ENCODE data around the gene PTPN14. TPM values are rescaled to one million over a fixed set of nuclear protein-coding genes. Genes with fewer than 3 reads are reported as not detected.
"Not testable (repeated sequence)": the region's sequence is repeated elsewhere in the genome, so short reads cannot be mapped to it uniquely, and the experiment has no call there.

Gene PTPN14
- total RNA-seq, 1 donor from 2014 or later: 25.6 TPM

DNA sequence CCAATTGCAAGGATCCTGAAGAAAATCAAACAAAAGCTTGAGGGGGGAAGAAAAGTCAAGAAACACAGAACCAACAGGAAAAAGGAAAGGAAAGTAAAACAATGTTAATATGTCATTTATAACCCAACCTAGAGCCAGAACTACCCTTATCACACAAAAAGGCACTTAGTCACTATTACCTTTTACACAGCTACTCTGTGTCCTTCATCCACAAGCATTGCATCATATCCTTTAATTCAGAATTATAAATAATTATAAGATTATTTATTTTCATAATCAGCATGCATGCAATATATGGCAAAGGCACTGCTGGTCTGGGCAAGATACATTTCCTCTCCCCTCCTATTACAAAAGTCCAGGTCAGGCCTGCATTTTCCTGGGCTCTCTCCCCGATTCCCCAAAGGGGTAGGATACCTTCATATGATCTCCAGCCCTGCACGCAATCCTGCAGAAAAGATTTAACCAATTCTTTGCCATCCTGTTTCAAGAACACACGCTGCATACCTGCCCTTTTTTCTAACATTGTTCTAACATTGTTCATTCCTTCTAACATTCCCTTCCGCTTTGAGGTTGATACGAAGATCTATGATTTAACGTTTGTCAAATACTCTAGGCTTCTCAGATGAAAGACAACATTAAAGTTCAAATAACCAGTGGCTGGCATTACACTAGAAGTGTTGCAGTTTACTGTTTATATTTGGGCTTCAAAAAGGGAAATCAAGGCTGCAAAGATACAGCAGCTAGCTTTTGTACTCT, 4.3 kb downstream of the PTPN14 start:
- ATAC-seq: no peak
- no peak for DNase-seq
- intact Hi-C loops (cut with micrococcal nuclease): no loop called here

GRCh38 chr1:214546084-214546483, 5.3 kb downstream of the PTPN14 start:
- DNase-seq (no peak), ATAC-seq (no peak)
- intact Hi-C loops (cut with micrococcal nuclease): no loop called here

GRCh38 chr1:214545293-214545692, 6.1 kb downstream of the PTPN14 start:
- intact Hi-C loops (cut with micrococcal nuclease): no loop called here
- ATAC-seq: no peak
- no peak for DNase-seq

- intact Hi-C loops (cut with micrococcal nuclease): no loop called here
- DNase-seq (no peak), ATAC-seq (no peak)
Measured at GRCh38 chr1:214544791-214545190, 6.6 kb downstream of the PTPN14 start.

DNA sequence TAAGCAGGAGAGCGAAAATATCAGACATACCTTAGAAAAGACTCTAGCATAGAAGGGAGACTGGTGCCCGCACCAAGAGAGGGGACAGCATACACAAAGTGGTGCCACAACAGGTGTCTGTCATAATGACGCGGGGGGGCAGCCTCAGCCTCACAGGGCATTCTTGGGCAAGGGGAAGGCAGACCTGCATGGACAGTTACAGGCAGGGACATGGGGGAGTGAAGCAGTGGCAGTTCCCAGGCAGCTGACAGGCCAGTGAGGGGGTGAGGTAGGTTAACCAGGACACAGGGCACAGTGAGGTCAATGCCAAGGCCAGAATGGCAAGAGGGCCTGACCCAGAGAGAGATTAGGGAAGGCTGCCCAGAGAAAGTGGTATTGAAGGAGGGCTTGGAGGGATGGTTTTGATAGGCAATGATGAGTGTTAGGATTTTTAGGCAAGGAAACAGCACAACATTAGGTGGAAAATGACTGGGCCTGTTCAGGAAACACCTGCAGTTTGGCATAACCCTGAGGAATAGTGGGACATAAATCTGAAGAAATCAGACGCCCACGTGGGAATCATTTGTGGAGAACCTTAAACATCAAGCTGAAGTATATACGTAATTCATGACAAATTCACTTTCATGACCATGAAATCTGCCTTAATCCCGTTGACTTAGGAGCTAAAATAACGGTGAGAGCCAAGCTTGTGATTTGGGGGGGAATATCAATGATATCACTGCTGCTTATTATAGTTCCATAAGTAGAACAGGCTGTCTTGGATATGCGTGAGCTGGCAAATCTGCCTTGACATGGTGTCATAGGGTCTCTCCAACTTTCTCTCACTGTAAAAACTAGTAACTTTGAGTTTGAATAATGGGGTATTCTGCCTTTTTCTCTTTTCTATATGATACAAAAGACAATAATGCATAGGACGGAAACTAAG, 8.9 kb downstream of the PTPN14 start:
- no peak for DNase-seq
- intact Hi-C loops (cut with micrococcal nuclease): no loop called here
- ATAC-seq: peak; percentile 70

- no peak for DNase-seq
- intact Hi-C loops (cut with micrococcal nuclease): no loop called here
- no peak for ATAC-seq
Measured at GRCh38 chr1:214541693-214542092, 9.7 kb downstream of the PTPN14 start.

DNA sequence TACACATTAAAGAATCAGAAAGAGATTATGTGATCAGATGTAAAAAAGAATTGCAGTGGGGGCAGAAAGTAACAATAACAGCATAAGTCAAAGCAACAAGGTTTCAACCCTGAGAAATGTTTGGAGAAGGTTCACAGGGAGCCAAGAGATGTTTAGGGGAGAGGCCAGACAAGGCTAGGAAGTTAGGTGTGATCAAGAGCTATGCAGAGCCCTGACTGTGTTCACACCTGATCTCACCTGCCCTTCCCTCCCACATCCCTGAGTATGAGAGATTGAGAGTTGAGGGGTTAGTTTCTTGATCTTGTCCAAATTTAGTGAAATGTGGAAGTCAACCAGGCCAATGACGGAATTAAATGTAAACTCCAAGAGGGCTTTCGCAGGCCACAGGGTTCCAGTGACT, 10.2 kb downstream of the PTPN14 start:
- ATAC-seq: no peak
- DNase-seq: no peak
- intact Hi-C loops (cut with micrococcal nuclease): no loop called here

DNA sequence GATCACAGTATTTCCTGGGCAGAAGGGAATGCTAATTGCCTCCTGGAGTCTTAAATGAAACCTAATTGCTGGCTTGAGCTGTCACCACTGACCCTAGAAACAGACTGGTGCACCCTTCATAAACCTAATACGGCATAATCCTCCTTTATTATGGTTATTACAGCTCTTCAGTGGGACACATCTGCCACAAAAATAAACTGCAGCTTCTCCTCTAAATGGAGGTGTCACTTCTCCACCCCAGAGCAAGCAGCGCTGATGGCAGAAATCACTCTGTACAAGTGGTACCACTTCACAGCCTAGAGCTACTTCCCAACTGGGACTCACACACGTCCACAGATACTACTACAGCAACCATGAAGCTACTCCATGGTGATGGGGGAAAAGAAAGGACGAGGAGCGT, 11.1 kb downstream of the PTPN14 start:
- DNase-seq (no peak), ATAC-seq (peak; percentile 87)
- intact Hi-C loops (cut with micrococcal nuclease): no loop called here

GRCh38 chr1:214538496-214538895, 12.9 kb downstream of the PTPN14 start:
- intact Hi-C loops (cut with micrococcal nuclease): no loop called here
- ATAC-seq: peak; percentile 16
- no peak for DNase-seq

DNA sequence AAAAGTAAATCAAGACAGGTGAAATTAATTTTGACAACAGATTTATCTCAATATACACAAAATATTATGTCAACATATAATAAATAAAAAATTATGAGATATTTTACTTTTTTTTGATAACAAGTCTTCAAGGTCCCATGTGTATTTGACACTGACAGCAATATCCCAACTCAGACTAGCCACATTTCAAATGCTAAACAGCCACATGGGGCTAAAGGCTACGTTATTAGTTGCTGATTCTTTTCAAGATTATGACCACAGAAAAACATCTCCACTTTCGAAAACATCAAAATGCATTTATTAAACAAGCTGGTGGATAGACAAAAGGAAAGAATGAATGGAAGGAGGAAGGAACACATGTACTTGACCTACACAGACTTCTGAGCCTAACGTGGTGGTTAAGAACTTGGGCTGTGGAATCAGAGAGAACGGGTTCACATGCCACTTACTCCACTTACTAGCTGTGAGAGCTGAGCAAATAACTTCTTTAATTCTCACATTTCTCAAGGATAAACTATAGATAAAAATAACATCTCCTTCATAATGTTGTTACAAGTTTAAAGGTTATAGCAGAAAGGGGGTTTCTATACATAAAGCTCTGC, 13.4 kb downstream of the PTPN14 start:
- no peak for ATAC-seq

DNA sequence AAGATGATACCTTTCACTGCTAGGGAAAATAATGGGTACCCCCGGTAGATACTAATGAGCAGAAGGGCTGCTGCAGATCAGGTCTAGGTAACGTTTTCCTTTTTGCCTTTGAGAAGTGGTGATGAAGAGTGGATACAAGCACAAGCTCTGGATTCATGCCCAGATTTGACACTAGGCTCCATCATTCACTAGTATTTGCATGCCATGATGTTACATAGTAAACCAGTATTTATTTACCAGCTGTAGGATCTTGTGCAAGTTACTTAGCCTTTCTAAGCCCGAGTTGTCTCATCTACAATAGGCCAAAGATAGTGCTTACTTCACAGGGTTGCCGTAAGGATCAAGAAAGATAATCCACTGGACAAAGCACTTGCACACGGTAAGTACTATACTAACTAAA, 14.2 kb downstream of the PTPN14 start:
- intact Hi-C loops (cut with micrococcal nuclease): no loop called here
- no peak for DNase-seq
- ATAC-seq: peak; percentile 32

More for the DNA sequence above, 13.4 kb downstream of the PTPN14 start:
- intact Hi-C loops (cut with micrococcal nuclease): no loop called here
- DNase-seq: no peak

DNA sequence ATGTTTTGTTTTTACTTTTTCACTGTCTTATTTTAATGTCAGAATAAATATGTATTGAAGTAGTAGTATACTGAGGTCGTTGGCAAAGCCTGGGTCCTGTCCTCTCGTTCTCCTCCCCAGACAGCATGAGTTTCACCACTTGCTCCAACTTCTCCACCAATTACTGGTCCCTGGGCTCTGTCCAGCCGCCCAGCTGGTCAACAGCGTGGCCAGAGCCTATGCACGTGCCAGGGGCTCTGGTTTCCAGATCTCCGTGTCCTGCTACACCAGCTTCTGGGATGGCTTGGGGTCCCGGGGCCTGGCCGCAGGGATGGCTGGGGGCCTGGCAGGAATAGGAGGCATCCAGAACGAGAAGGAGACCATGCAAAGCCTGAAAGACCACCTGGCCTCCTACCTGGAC, 19.3 kb downstream of the PTPN14 start:
- DNase-seq: peak; percentile 47
- ATAC-seq: peak; percentile 27
- intact Hi-C loops (cut with micrococcal nuclease): no loop called here

- intact Hi-C loops (cut with micrococcal nuclease): no loop called here
- no peak for ATAC-seq
- DNase-seq: no peak
Measured at GRCh38 chr1:214525535-214526019, 25.8 kb downstream of the PTPN14 start.

GRCh38 chr1:214524824-214525223, 26.6 kb downstream of the PTPN14 start:
- DNase-seq (no peak), ATAC-seq (no peak)
- intact Hi-C loops (cut with micrococcal nuclease): no loop called here

GRCh38 chr1:214523124-214523824, 28.1 kb downstream of the PTPN14 start:
- DNase-seq (no peak), ATAC-seq (no peak)
- intact Hi-C loops (cut with micrococcal nuclease): no loop called here

GRCh38 chr1:214521458-214521857, 29.9 kb downstream of the PTPN14 start:
- intact Hi-C loops (cut with micrococcal nuclease); ATAC-seq; DNase-seq: not testable (repeated sequence)

- intact Hi-C loops (cut with micrococcal nuclease): no loop called here
- no peak for ATAC-seq
Measured at GRCh38 chr1:214520544-214521165, 30.7 kb downstream of the PTPN14 start.

DNA sequence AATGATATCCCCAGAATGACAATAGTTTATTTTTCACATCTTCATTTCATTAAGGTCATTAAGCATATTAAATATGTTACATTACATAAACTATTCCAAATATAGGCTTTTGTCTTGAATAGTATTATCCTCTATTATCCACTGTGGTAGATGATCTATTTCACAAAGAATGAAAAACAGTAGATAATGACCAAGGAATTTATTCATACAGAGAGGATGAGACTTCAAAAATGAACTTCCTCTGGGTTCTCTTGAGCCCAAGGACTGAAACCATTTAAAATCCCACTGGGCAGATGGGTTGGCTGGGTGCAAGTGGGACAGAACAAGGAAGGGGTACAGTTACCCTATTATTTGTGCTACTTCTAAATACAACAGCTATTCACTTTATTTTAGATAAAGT, 33.0 kb downstream of the PTPN14 start:
- ATAC-seq: no peak
- intact Hi-C loops (cut with micrococcal nuclease): no loop called here
- DNase-seq: no peak

More at GRCh38 chr1:214520544-214521165, 30.7 kb downstream of the PTPN14 start:
- no peak for DNase-seq

Data from left ventricle myocardium superior (tissue), 1 donor.